OCI-LY3 (cell line): Measurements from ENCODE around the gene ARHGAP18.

Source experiments
- EZH2phosphoT487 ChIP-seq: fragments of 200-600 bp; shearing (Covaris generic); IDR thresholded peaks from 2 replicates; pipeline ENCODE4 v1.6.1; 2018; ENCODE audit warnings: antibody characterized with exemption, mixed run types, low read depth
- TF ChIP-seq, protein P1 (sequence below): fragments of 200-600, 300-600 bp; sonication (generic); IDR thresholded peaks from 2 replicates; pipeline ENCODE4 v1.5.1; 2014; ENCODE audit warnings: antibody characterized with exemption, low read length, low read depth

DNA sequence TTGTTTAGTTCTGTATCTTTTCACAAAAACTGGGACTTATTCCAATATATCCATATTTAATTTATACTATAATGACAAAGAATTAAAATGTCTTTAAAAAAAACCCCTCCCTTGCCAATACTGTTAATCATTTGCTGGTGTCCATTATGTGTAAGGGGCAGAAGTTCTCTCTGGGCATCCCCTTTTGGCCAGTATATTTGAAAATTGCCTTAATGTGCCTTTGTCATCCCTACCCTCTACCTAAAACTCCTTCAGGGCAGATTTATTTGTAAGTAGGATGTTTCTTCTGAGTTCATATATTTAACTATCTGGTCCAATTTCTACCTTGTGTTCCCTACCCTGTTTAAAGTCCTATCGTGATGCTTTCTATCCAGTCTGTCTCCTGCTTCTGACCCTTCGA is 62.9 kb downstream of the ARHGAP18 start:
- TF ChIP-seq, protein P1, sequence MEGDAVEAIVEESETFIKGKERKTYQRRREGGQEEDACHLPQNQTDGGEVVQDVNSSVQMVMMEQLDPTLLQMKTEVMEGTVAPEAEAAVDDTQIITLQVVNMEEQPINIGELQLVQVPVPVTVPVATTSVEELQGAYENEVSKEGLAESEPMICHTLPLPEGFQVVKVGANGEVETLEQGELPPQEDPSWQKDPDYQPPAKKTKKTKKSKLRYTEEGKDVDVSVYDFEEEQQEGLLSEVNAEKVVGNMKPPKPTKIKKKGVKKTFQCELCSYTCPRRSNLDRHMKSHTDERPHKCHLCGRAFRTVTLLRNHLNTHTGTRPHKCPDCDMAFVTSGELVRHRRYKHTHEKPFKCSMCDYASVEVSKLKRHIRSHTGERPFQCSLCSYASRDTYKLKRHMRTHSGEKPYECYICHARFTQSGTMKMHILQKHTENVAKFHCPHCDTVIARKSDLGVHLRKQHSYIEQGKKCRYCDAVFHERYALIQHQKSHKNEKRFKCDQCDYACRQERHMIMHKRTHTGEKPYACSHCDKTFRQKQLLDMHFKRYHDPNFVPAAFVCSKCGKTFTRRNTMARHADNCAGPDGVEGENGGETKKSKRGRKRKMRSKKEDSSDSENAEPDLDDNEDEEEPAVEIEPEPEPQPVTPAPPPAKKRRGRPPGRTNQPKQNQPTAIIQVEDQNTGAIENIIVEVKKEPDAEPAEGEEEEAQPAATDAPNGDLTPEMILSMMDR: no peak
- TF ChIP-seq EZH2phosphoT487: no peak
